GM23248 (cell line): ENCODE measurements around the gene FBP1. TPM values are rescaled to one million over a fixed set of nuclear protein-coding genes. Genes with fewer than 3 reads are reported as not detected.
A peak's percentile ranks its signal among the peaks of the same experiment; 100 is the strongest.

ENCODE experiments used
- DNase-seq: peaks from one replicate; pipeline ENCODE4 v3.0.0-alpha.2; 2015
- H2AFZ ChIP-seq: fragments of 200-600 bp; sonication (generic); 2 replicates; pipeline ENCODE4 v1.6.1; 2016; ENCODE audit warnings: antibody characterized with exemption
- H3F3A ChIP-seq: fragments of 200-600 bp; sonication (generic); 2 replicates; pipeline ENCODE4 v1.6.1; 2016; ENCODE audit warnings: mild to moderate bottlenecking, antibody characterized with exemption, mixed run types; ENCODE audit not compliant: insufficient read depth
- H3K27ac ChIP-seq: fragments of 200-600 bp; sonication (generic); 2 replicates; pipeline ENCODE4 v1.5.1; 2016; ENCODE audit warnings: mild to moderate bottlenecking
- H3K27me3 ChIP-seq: fragments of 200-600 bp; sonication (generic); replicated peaks from 2 replicates; pipeline ENCODE4 v1.6.1; 2016; ENCODE audit warnings: mild to moderate bottlenecking; ENCODE audit not compliant: insufficient read depth
- H3K36me3 ChIP-seq: fragments of 200-600 bp; sonication (generic); 2 replicates; pipeline ENCODE4 v1.6.1; 2016; ENCODE audit warnings: low read depth, mild to moderate bottlenecking
- H3K4me1 ChIP-seq: fragments of 200-600 bp; sonication (generic); 2 replicates; pipeline ENCODE4 v1.6.1; 2016; ENCODE audit warnings: mild to moderate bottlenecking; ENCODE audit not compliant: insufficient read depth
- H3K4me2 ChIP-seq: fragments of 200-600 bp; sonication (generic); one replicate; pipeline ENCODE4 v1.6.1; 2016; ENCODE audit warnings: mild to moderate bottlenecking; ENCODE audit not compliant: unreplicated experiment
- H3K4me3 ChIP-seq: fragments of 200-600 bp; sonication (generic); 2 replicates; pipeline ENCODE4 v1.5.1; 2016; ENCODE audit warnings: mild to moderate bottlenecking
- H3K79me2 ChIP-seq: fragments of 200-600 bp; sonication (generic); 2 replicates; pipeline ENCODE4 v1.6.1; 2016; ENCODE audit warnings: mild to moderate bottlenecking; ENCODE audit not compliant: insufficient read depth
- H3K9ac ChIP-seq: fragments of 200-600 bp; sonication (generic); 2 replicates; pipeline ENCODE4 v1.6.1; 2016; ENCODE audit warnings: mild to moderate bottlenecking
- H3K9me2 ChIP-seq: fragments of 200-600 bp; sonication (generic); 2 replicates; pipeline ENCODE4 v1.6.1; 2016; ENCODE audit warnings: mixed run types, mild to moderate bottlenecking, moderate library complexity; ENCODE audit not compliant: insufficient read depth
- H3K9me3 ChIP-seq: fragments of 200-600 bp; sonication (generic); one replicate; pipeline ENCODE4 v1.6.1; 2017; ENCODE audit warnings: low read depth
- H4K20me1 ChIP-seq: fragments of 200-600 bp; sonication (generic); 2 replicates; pipeline ENCODE4 v1.6.0; 2016; ENCODE audit not compliant: insufficient read depth
- EZH2 ChIP-seq: fragments of 200-600 bp; sonication (generic); IDR thresholded peaks from 2 replicates; pipeline ENCODE4 v1.6.1; 2018; ENCODE audit warnings: antibody characterized with exemption, mild to moderate bottlenecking; ENCODE audit not compliant: insufficient read depth, poor library complexity, severe bottlenecking
- EZH2phosphoT487 ChIP-seq: fragments of 200-600 bp; sonication (generic); IDR thresholded peaks from 2 replicates; pipeline ENCODE4 v1.6.1; 2018; ENCODE audit warnings: antibody characterized with exemption, moderate library complexity, mild to moderate bottlenecking, low read depth; ENCODE audit not compliant: insufficient read depth
- WGBS, 2 experiments: methylation state at CpG; one replicate each; pipeline ENCODE4 v1.1.6; 2015 to 2017; ENCODE audit warnings: low lambda C conversion rate in 2 of 2, low coverage in 1 of 2; ENCODE audit errors: missing lambda C conversion rate in 2 of 2; 5-methylcytosine and 5-hydroxymethylcytosine counted together
- in situ Hi-C: fragments of 300-500 bp; cut with MboI; formaldehyde crosslinking; loops from 2 replicates; pipeline ENCODE4 v1.15.0; 2020
- polyA plus RNA-seq: library from polyadenylated mRNA; unstranded; fragments of >200 nt; fragmentation: Nextera tagmentation; extraction: Ambion mirVana; gene quantifications from 2 replicates; pipeline ENCODE4 v1.2.1, GENCODE V29; 2016
- total RNA-seq: library from RNA; depleted of rRNA; stranded (reverse); fragments of >200 nt; shearing (Covaris generic); gene quantifications from 2 replicates; pipeline ENCODE4 v1.2.3, GENCODE V29; 2014; rRNA removed

Gene FBP1
- total RNA-seq, result not detected in 2 replicates
- polyA plus RNA-seq, result not detected in 2 replicates

DNA sequence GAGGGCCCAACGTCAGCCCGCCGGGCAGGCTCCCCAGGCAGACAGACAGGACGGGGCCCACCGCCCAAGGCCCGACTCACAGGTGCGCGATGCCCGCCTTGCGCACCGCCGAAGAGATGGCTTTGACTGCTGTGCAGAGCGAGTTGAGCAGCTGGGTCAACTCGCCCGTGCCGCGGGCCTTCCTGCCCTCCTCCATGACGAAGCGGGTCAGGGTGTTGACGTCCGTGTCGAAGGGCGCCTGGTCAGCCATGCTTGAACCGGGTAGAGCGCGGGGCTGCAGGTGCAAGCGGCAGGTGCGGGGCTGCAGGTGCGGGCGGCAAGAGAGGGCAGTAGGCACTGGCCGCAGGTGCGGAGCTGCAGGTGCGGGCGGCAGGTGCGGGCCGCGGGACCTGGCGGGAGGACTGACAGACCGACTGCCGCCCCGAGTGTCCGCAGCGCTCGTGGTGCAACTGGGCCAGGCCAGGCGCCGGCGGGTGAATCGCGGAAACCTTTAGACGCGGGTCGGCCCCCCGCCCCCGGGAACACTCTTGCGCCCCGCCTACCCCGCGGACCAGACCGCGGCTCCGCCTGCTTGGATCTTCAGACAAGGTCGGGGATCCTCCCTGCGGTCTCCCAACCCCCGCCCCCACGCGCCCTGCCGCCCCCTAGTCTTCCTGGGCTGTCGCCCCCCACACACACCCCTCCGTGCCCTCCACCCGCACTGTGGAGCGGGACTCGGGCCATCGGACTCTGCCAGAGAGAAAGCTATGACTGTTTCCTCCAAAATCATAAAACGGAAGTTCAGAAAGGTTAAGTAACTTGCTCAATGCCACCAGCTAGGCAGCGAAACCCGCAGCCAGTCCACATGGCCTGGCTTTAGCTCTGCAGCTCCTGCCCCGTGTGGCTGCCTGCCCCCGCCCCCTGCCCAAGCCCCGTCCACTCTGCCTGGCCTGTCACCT, at the start of gene FBP1:
Gene FBP1, minus strand, starts transcription at position 458 of the 938 bp plus-strand sequence. Its CDS starts 208 bp downstream, at position 250.
- in situ Hi-C loops, result no loop called here
- no peaks in the 10 kb centered on the region for H3K9me3 ChIP-seq
- H3K9me2 ChIP-seq, result no peaks in the 10 kb centered on the region
- no peaks in the 10 kb centered on the region for H3K36me3 ChIP-seq
- H4K20me1 ChIP-seq, result no peaks in the 10 kb centered on the region
- H3F3A ChIP-seq, result no peaks in the 10 kb centered on the region
- H3K4me3 ChIP-seq, result peak within 1 kb of the TSS; percentile 68
- peaks cover 33% of the 10 kb centered on the region for H3K27me3 ChIP-seq
- WGBS, 2 experiments, result 7 to 12% methylated on average over 34 to 57 of the region's 79 CpGs
- DNase-seq, result peak; percentile 48
- H3K9ac ChIP-seq, result 0 out of 2 replicates have a peak within 1 kb of the TSS, but pooled peaks have one; percentile 36
- TF ChIP-seq EZH2phosphoT487 (no peak), EZH2 (peak; percentile 12)
- peak within 1 kb of the TSS; percentile 75 for H3K4me2 ChIP-seq
- no peaks in the 10 kb centered on the region for H3K79me2 ChIP-seq
- no peak within 1 kb of the TSS for H3K27ac ChIP-seq
- H2AFZ ChIP-seq, result peak within 1 kb of the TSS; percentile 70
- no peaks in the 10 kb centered on the region for H3K4me1 ChIP-seq

- no peaks in the 10 kb centered on the region for H3K79me2 ChIP-seq
- no peak overlapping the region for H2AFZ ChIP-seq
- H3K4me2 ChIP-seq, result no peak overlapping the region
- no peaks in the 10 kb centered on the region for H3F3A ChIP-seq
- no peak for DNase-seq
- H3K27me3 ChIP-seq, result no peaks in the 10 kb centered on the region
- no peaks in the 10 kb centered on the region for H3K36me3 ChIP-seq
- no peak overlapping the region for H3K9ac ChIP-seq
- no peaks in the 10 kb centered on the region for H3K9me2 ChIP-seq
- no peak overlapping the region for H3K4me3 ChIP-seq
- no peaks in the 10 kb centered on the region for H3K4me1 ChIP-seq
- WGBS, 2 experiments, result 44 to 60% methylated on average over 2 of the region's 2 CpGs
- no peaks in the 10 kb centered on the region for H4K20me1 ChIP-seq
- H3K27ac ChIP-seq, result no peak overlapping the region
- in situ Hi-C loops, result loop anchor here (10.0 kb wide), 2 partner anchors 87 to 437 kb away; no protein-coding TSS in a partner anchor
- H3K9me3 ChIP-seq, result no peaks in the 10 kb centered on the region
- TF ChIP-seq EZH2phosphoT487 (no peak), EZH2 (no peak)
Measured at GRCh38 chr9:94687451-94687850, 48.1 kb upstream of the FBP1 start.

- Histone ChIP-seq H3K27me3 (no peaks in the 10 kb centered on the region), H3K9me3 (no peaks in the 10 kb centered on the region), H3K4me2 (no peak overlapping the region), H3K27ac (no peak overlapping the region), H2AFZ (no peak overlapping the region), H3F3A (no peaks in the 10 kb centered on the region), H3K36me3 (no peaks in the 10 kb centered on the region), H3K4me1 (peaks cover 7% of the 10 kb centered on the region), H3K4me3 (no peak overlapping the region), H3K9me2 (no peaks in the 10 kb centered on the region), H3K9ac (no peak overlapping the region), H3K79me2 (no peaks in the 10 kb centered on the region), H4K20me1 (no peaks in the 10 kb centered on the region)
- in situ Hi-C loops, result loop anchor here (10.0 kb wide), 2 partner anchors 89 to 439 kb away; no protein-coding TSS in a partner anchor
- no peak for TF ChIP-seq EZH2phosphoT487
- TF ChIP-seq EZH2, result no peak
- no peak for DNase-seq
- 97% methylated on average over 2 of the region's 2 CpGs for WGBS, 2 experiments
Measured at GRCh38 chr9:94685359-94685758, 46.0 kb upstream of the FBP1 start.

- Histone ChIP-seq H3K4me1 (peaks cover 7% of the 10 kb centered on the region), H3K27ac (peak overlapping the region; percentile 38), H3K9me2 (no peaks in the 10 kb centered on the region), H3K4me3 (peak overlapping the region; percentile 31; the same call in 1 of the 2 replicates), H3K36me3 (no peaks in the 10 kb centered on the region), H3F3A (no peaks in the 10 kb centered on the region), H2AFZ (peak overlapping the region; percentile 94), H3K4me2 (peak overlapping the region; percentile 63), H3K9ac (peak overlapping the region; percentile 77), H3K9me3 (no peaks in the 10 kb centered on the region), H3K79me2 (no peaks in the 10 kb centered on the region), H4K20me1 (no peaks in the 10 kb centered on the region), H3K27me3 (no peaks in the 10 kb centered on the region)
- DNase-seq, result peak; percentile 95
- in situ Hi-C loops, result loop anchor here (10.0 kb wide), 2 partner anchors 93 to 443 kb away; no protein-coding TSS in a partner anchor
- WGBS, 2 experiments, result 0 to 4% methylated on average over 7 of the region's 7 CpGs
- no peak for TF ChIP-seq EZH2
- no peak for TF ChIP-seq EZH2phosphoT487
Measured at GRCh38 chr9:94681508-94681907, 42.2 kb upstream of the FBP1 start.
